Measurements from ENCODE around the gene CSHL1.
"Not testable (repeated sequence)": the region's sequence is repeated elsewhere in the genome, so short reads cannot be mapped to it uniquely, and the experiment has no call there.

DNA sequence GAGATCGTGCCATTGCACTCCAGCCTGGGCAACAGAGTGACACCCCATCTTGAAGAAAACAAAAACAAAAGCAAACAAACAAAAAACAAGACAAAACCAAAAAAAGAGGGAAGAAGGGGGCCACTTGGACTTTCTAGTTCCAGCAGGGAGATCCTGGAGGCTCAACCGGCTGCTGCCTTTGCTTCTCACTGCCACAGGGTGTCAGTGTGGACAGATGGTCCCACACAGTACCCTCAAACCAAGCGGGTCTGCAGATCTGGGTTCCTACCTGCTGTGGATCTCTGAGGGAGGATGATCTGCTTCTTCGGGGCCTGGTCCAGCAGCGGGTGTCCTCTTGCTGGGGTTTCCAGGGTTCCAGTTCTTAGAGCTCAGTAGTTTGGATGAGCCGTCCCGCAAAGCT is 44.4 kb downstream of the CSHL1 start:
- TF ChIP-seq, protein P1, sequence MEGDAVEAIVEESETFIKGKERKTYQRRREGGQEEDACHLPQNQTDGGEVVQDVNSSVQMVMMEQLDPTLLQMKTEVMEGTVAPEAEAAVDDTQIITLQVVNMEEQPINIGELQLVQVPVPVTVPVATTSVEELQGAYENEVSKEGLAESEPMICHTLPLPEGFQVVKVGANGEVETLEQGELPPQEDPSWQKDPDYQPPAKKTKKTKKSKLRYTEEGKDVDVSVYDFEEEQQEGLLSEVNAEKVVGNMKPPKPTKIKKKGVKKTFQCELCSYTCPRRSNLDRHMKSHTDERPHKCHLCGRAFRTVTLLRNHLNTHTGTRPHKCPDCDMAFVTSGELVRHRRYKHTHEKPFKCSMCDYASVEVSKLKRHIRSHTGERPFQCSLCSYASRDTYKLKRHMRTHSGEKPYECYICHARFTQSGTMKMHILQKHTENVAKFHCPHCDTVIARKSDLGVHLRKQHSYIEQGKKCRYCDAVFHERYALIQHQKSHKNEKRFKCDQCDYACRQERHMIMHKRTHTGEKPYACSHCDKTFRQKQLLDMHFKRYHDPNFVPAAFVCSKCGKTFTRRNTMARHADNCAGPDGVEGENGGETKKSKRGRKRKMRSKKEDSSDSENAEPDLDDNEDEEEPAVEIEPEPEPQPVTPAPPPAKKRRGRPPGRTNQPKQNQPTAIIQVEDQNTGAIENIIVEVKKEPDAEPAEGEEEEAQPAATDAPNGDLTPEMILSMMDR (IDR thresholded peaks at IDR 0.05) = not testable (repeated sequence)
- TF ChIP-seq POLR2A, EP300 (IDR thresholded peaks at IDR 0.05): not testable (repeated sequence)

Data from upper lobe of left lung (tissue), 4 donors.